ENCODE results near the gene CCDC201.

Gene CCDC201

GRCh38 chr7:45890125-45890901 is 17.4 kb upstream of the CCDC201 start:
- no peak for DNase-seq (ENCODE audit: low read depth)
- H3K4me3 ChIP-seq (ENCODE audit: low read depth, low read length) = no peak overlapping the region
- TF ChIP-seq CTCF (IDR thresholded peaks at IDR 0.05; ENCODE audit: insufficient read depth, low read depth, low read length, missing control alignments) = no peak

DNA sequence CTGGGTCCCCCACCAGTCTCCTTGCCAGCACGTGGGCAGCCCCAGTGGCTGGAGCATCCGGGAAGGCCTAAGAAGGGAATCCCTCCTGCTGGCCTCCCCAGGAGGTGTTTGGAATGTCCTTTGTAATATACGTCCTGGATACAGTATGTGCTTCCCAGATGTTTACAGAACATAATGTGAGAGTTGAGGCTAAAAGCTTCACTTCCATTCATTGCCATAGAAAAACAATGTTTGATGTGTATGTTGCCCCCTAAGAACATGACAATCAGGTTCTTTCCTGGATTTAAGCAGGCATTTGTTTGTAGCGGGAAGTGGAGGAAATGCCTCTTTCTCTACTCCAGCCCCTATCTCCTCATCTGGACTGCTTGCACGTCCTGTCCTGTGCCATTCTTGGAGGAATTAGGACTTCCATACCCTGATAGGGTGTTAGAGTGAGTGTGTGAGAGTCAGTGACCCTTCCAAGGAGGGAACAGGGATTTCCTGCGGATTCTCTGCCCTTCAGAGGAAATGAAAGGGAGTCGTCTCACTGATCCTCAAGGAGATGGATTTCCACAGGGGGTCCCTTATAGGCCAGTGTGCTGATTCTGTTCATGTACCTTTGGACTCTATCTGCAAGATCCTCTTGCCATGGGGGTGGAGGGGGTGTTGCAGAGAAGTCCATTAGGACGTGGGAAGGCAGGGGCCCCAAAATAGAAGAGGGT is 16.6 kb upstream of the CCDC201 start:
- TF ChIP-seq CTCF (IDR thresholded peaks at IDR 0.05; ENCODE audit: insufficient read depth, low read depth, low read length, missing control alignments) = no peak
- no peak overlapping the region for H3K4me3 ChIP-seq (ENCODE audit: low read depth, low read length)
- no peak for DNase-seq (ENCODE audit: low read depth)

- H3K4me3 ChIP-seq (ENCODE audit: low read depth, low read length) = no peak overlapping the region
- no peak for DNase-seq (ENCODE audit: low read depth)
- no peak for TF ChIP-seq CTCF (IDR thresholded peaks at IDR 0.05; ENCODE audit: insufficient read depth, low read depth, low read length, missing control alignments)
These were observed 16.1 kb upstream of the CCDC201 start for GRCh38 chr7:45888993-45889366.

DNA sequence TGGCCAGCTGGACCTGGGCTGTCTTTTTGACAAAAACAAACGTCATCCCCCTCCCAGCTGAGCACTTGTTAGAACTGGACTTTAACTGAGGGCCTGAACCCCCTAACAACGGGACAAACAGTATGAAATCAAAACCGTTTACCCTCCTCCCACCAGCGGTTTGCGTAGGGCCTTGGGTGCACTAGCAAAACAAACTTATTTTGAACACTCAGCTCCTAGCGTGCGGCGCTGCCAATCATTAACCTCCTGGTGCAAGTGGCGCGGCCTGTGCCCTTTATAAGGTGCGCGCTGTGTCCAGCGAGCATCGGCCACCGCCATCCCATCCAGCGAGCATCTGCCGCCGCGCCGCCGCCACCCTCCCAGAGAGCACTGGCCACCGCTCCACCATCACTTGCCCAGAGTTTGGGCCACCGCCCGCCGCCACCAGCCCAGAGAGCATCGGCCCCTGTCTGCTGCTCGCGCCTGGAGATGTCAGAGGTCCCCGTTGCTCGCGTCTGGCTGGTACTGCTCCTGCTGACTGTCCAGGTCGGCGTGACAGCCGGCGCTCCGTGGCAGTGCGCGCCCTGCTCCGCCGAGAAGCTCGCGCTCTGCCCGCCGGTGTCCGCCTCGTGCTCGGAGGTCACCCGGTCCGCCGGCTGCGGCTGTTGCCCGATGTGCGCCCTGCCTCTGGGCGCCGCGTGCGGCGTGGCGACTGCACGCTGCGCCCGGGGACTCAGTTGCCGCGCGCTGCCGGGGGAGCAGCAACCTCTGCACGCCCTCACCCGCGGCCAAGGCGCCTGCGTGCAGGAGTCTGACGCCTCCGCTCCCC is 15.5 kb upstream of the CCDC201 start, which contains the start of gene IGFBP1:
Gene IGFBP1, plus strand, starts transcription at position 304 of the 808 bp plus-strand sequence. Its CDS starts 165 bp downstream, at position 469.
- no peak within 1 kb of the TSS for H3K4me3 ChIP-seq (ENCODE audit: low read depth, low read length)
- peak; percentile 10 for DNase-seq (ENCODE audit: low read depth)
- no peak for TF ChIP-seq CTCF (IDR thresholded peaks at IDR 0.05; ENCODE audit: insufficient read depth, low read depth, low read length, missing control alignments)

GRCh38 chr7:45886931-45887667 is 14.2 kb upstream of the CCDC201 start:
- no peak for DNase-seq (ENCODE audit: low read depth)
- TF ChIP-seq CTCF (IDR thresholded peaks at IDR 0.05; ENCODE audit: insufficient read depth, low read depth, low read length, missing control alignments) = no peak
- H3K4me3 ChIP-seq (ENCODE audit: low read depth, low read length) = no peak overlapping the region

GRCh38 chr7:45885264-45885882 is 12.5 kb upstream of the CCDC201 start:
- no peak for DNase-seq (ENCODE audit: low read depth)
- H3K4me3 ChIP-seq (ENCODE audit: low read depth, low read length) = no peak overlapping the region
- no peak for TF ChIP-seq CTCF (IDR thresholded peaks at IDR 0.05; ENCODE audit: insufficient read depth, low read depth, low read length, missing control alignments)
